ENCODE results near the gene STX2. TPM values are rescaled to one million over a fixed set of nuclear protein-coding genes. Genes with fewer than 3 reads are reported as not detected.
A peak's percentile ranks its signal among the peaks of the same experiment; 100 is the strongest.

STX2 gene
- total RNA-seq, 1 experiment from 2014 or later: 11.2 TPM

GRCh38 chr12:130846369-130846768 is 7.3 kb upstream of the STX2 start:
- BruUV-seq (replicated peaks): no TSS peak
- CTCF ChIA-PET: no interaction called here
- H3K4me1 Mint-ChIP-seq (ENCODE audit: low read depth, unreplicated experiment): peaks cover 13% of the 10 kb centered on the region
- no peak for DNase-seq
- Histone ChIP-seq H3K4me1 (peaks cover 20% of the 10 kb centered on the region), H3K27me3 (replicated peaks; ENCODE audit: control insufficient read depth, insufficient read depth, low read length) (no peaks in the 10 kb centered on the region), H3K36me3 (ENCODE audit: control insufficient read depth, insufficient read depth, low read length) (no peaks in the 10 kb centered on the region), H3K9me3 (peaks cover 5% of the 10 kb centered on the region), H3K4me3 (ENCODE audit: low read depth, low read length) (no peak overlapping the region)
- H3K4me3 Mint-ChIP-seq (ENCODE audit: unreplicated experiment): no peak overlapping the region
- no peak overlapping the region for H3K27ac Mint-ChIP-seq (ENCODE audit: unreplicated experiment)
- intact Hi-C loops (cut with micrococcal nuclease; ENCODE audit: unreplicated experiment): no loop called here
- H3K36me3 Mint-ChIP-seq (ENCODE audit: insufficient read depth, unreplicated experiment): peaks cover 8% of the 10 kb centered on the region
- no peaks in the 10 kb centered on the region for H3K9me3 Mint-ChIP-seq (ENCODE audit: unreplicated experiment)
- POLR2A ChIA-PET: no interaction called here
- TF ChIP-seq CTCF (IDR thresholded peaks at IDR 0.05; ENCODE audit: insufficient read depth in 1 of 2, low read depth in 1 of 2, low read length in 1 of 2, severe bottlenecking in 1 of 2, unreplicated experiment in 1 of 2): no peak
- no peaks in the 10 kb centered on the region for H3K27me3 Mint-ChIP-seq (ENCODE audit: insufficient read depth, unreplicated experiment)

- DNase-seq: no peak
- peaks cover 6% of the 10 kb centered on the region for H3K4me1 ChIP-seq
- Mint-ChIP-seq H3K27ac (ENCODE audit: unreplicated experiment) (peak overlapping the region; percentile 53), H3K9me3 (ENCODE audit: unreplicated experiment) (no peaks in the 10 kb centered on the region), H3K27me3 (ENCODE audit: insufficient read depth, unreplicated experiment) (no peaks in the 10 kb centered on the region), H3K4me1 (ENCODE audit: low read depth, unreplicated experiment) (peaks cover 7% of the 10 kb centered on the region), H3K4me3 (ENCODE audit: unreplicated experiment) (peak overlapping the region; percentile 69), H3K36me3 (ENCODE audit: insufficient read depth, unreplicated experiment) (no peaks in the 10 kb centered on the region)
- no peaks in the 10 kb centered on the region for H3K27me3 ChIP-seq (replicated peaks; ENCODE audit: control insufficient read depth, insufficient read depth, low read length)
- no peaks in the 10 kb centered on the region for H3K9me3 ChIP-seq
- H3K4me3 ChIP-seq (ENCODE audit: low read depth, low read length): peak overlapping the region; percentile 42
- BruUV-seq (replicated peaks): no TSS peak
- ChIA-PET POLR2A (no interaction called here), CTCF (interaction anchor here (0.6 kb wide), 1 partner anchor 31 kb away, joined by 3 read pairs; no protein-coding TSS in a partner anchor)
- intact Hi-C loops (cut with micrococcal nuclease; ENCODE audit: unreplicated experiment): loop anchor here (5.0 kb wide), 1 partner anchor 32 kb away; the partner anchor contains the start of gene RAN
- TF ChIP-seq CTCF (IDR thresholded peaks at IDR 0.05; ENCODE audit: insufficient read depth in 1 of 2, low read depth in 1 of 2, low read length in 1 of 2, severe bottlenecking in 1 of 2, unreplicated experiment in 1 of 2): no peak
- no peaks in the 10 kb centered on the region for H3K36me3 ChIP-seq (ENCODE audit: control insufficient read depth, insufficient read depth, low read length)
Observed at GRCh38 chr12:130839770-130840404, 837 bp upstream of the STX2 start.

- no TSS peak for BruUV-seq (replicated peaks)
- Histone ChIP-seq H3K4me3 (ENCODE audit: low read depth, low read length) (peak overlapping the region; percentile 42), H3K27me3 (replicated peaks; ENCODE audit: control insufficient read depth, insufficient read depth, low read length) (no peaks in the 10 kb centered on the region), H3K36me3 (ENCODE audit: control insufficient read depth, insufficient read depth, low read length) (no peaks in the 10 kb centered on the region), H3K4me1 (peaks cover 6% of the 10 kb centered on the region), H3K9me3 (no peaks in the 10 kb centered on the region)
- H3K4me3 Mint-ChIP-seq (ENCODE audit: unreplicated experiment): peak overlapping the region; percentile 69
- H3K4me1 Mint-ChIP-seq (ENCODE audit: low read depth, unreplicated experiment): peaks cover 14% of the 10 kb centered on the region
- no peaks in the 10 kb centered on the region for H3K9me3 Mint-ChIP-seq (ENCODE audit: unreplicated experiment)
- CTCF ChIA-PET: interaction anchor here (1.0 kb wide), 2 partner anchors 11 to 32 kb away, joined by 4 to 7 read pairs; no protein-coding TSS in a partner anchor
- TF ChIP-seq CTCF (IDR thresholded peaks at IDR 0.05; ENCODE audit: insufficient read depth in 1 of 2, low read depth in 1 of 2, low read length in 1 of 2, severe bottlenecking in 1 of 2, unreplicated experiment in 1 of 2): no peak
- no peaks in the 10 kb centered on the region for H3K27me3 Mint-ChIP-seq (ENCODE audit: insufficient read depth, unreplicated experiment)
- intact Hi-C loops (cut with micrococcal nuclease; ENCODE audit: unreplicated experiment): loop anchor here (5.0 kb wide), 1 partner anchor 34 kb away; the partner anchor contains the start of gene RAN
- no peak overlapping the region for H3K27ac Mint-ChIP-seq (ENCODE audit: unreplicated experiment)
- H3K36me3 Mint-ChIP-seq (ENCODE audit: insufficient read depth, unreplicated experiment): peaks cover 2% of the 10 kb centered on the region
- DNase-seq: peak in 1 of 2 experiments; percentile 26
- POLR2A ChIA-PET: no interaction called here
Observed at GRCh38 chr12:130838284-130838950, 633 bp downstream of the STX2 start.

All from Caco-2 (cell line).